SK-N-SH treated with all-trans-retinoic acid at 6 μM for 48 hours (cell line): ENCODE data around the gene PNPLA8.

ENCODE experiments used
- ATAC-seq: fragments of 200-7000 bp; cut with Tn5 transposase; 3 replicates; pipeline ENCODE4 v1.9.1; 2020; ENCODE audit warnings: mild to moderate bottlenecking, moderate library complexity
- ARNTL ChIP-seq: fragments of 450-650 bp; formaldehyde crosslinking; IDR thresholded peaks from 2 replicates; pipeline ENCODE4 v1.5.0; 2020; ENCODE audit warnings: low read depth, mild to moderate bottlenecking, moderate library complexity, borderline replicate concordance
- BACH2 ChIP-seq: fragments of 250-450 bp; sonication (Bioruptor Pico); IDR thresholded peaks from 2 replicates; pipeline ENCODE4 v1.9.0; 2021; ENCODE audit warnings: mild to moderate bottlenecking, borderline replicate concordance
- CSDC2 ChIP-seq: fragments of 250-450 bp; sonication (Bioruptor Pico); IDR thresholded peaks from 2 replicates; pipeline ENCODE4 v1.5.0; 2020; ENCODE audit warnings: mild to moderate bottlenecking, moderate library complexity
- ESRRG ChIP-seq: fragments of 250-450 bp; sonication (Bioruptor Pico); IDR thresholded peaks from 2 replicates; pipeline ENCODE4 v1.6.1; 2021; ENCODE audit warnings: mild to moderate bottlenecking
- GLIS3 ChIP-seq: fragments of 250-450 bp; sonication (Bioruptor Pico); IDR thresholded peaks from 2 replicates; pipeline ENCODE4 v1.5.0; 2020; ENCODE audit warnings: mild to moderate bottlenecking, moderate library complexity
- ISL1 ChIP-seq: fragments of 250-450 bp; sonication (Bioruptor Pico); IDR thresholded peaks from 2 replicates; pipeline ENCODE4 v2.1.2; 2022; ENCODE audit warnings: mild to moderate bottlenecking, moderate library complexity
- OSR1 ChIP-seq: fragments of 250-450 bp; sonication (Bioruptor Pico); IDR thresholded peaks from 2 replicates; pipeline ENCODE4 v1.8.0; 2022; ENCODE audit warnings: moderate library complexity, mild to moderate bottlenecking, inconsistent platforms
- POU6F1 ChIP-seq: fragments of 250-450 bp; sonication (Bioruptor Pico); IDR thresholded peaks from 2 replicates; pipeline ENCODE4 v1.8.0; 2021; ENCODE audit warnings: low read depth, mild to moderate bottlenecking, moderate library complexity, borderline replicate concordance
- PPARA ChIP-seq: fragments of 250-450 bp; sonication (Bioruptor Pico); IDR thresholded peaks from 2 replicates; pipeline ENCODE4 v1.5.0; 2020; ENCODE audit warnings: mild to moderate bottlenecking, borderline replicate concordance
- RARB ChIP-seq: fragments of 250-450 bp; sonication (Bioruptor Pico); IDR thresholded peaks from 2 replicates; pipeline ENCODE4 v1.8.0; 2021; ENCODE audit warnings: mild to moderate bottlenecking, moderate library complexity
- SNAI2 ChIP-seq: fragments of 250-450 bp; sonication (Bioruptor Pico); IDR thresholded peaks from 2 replicates; pipeline ENCODE4 v1.5.0; 2020; ENCODE audit warnings: mild to moderate bottlenecking, moderate library complexity
- TCF4 ChIP-seq: fragments of 250-450 bp; sonication (Bioruptor Pico); IDR thresholded peaks from 2 replicates; pipeline ENCODE4 v1.8.0; 2021; ENCODE audit warnings: mild to moderate bottlenecking, moderate library complexity, borderline replicate concordance
- TOX ChIP-seq: fragments of 250-450 bp; sonication (Bioruptor Pico); IDR thresholded peaks from 2 replicates; pipeline ENCODE4 v1.8.0; 2021; ENCODE audit warnings: mild to moderate bottlenecking, moderate library complexity, borderline replicate concordance
- TSHZ2 ChIP-seq: fragments of 250-450 bp; sonication (Bioruptor Pico); IDR thresholded peaks from 2 replicates; pipeline ENCODE4 v1.5.0; 2020; ENCODE audit warnings: mild to moderate bottlenecking, moderate library complexity
- ZC3H10 ChIP-seq: fragments of 250-450 bp; sonication (Bioruptor Pico); IDR thresholded peaks from 2 replicates; pipeline ENCODE4 v1.5.1; 2021; ENCODE audit warnings: mild to moderate bottlenecking, moderate library complexity
- ZFP3 ChIP-seq: fragments of 250-450 bp; sonication (Bioruptor Pico); IDR thresholded peaks from 2 replicates; pipeline ENCODE4 v1.5.0; 2020; ENCODE audit warnings: mild to moderate bottlenecking, moderate library complexity
- ZFP30 ChIP-seq: fragments of 450-650 bp; formaldehyde crosslinking; IDR thresholded peaks from 2 replicates; pipeline ENCODE4 v1.5.0; 2022; ENCODE audit warnings: mild to moderate bottlenecking, moderate library complexity
- ZNF565 ChIP-seq: fragments of 450-650 bp; formaldehyde crosslinking; conservative IDR thresholded peaks from 2 replicates; pipeline ENCODE4 v1.5.0; 2020; ENCODE audit warnings: low read depth, mild to moderate bottlenecking, moderate library complexity
- ZNF70 ChIP-seq: fragments of 450-650 bp; formaldehyde crosslinking; IDR thresholded peaks from 2 replicates; pipeline ENCODE4 v1.5.0; 2020; ENCODE audit warnings: mild to moderate bottlenecking, moderate library complexity
- ZNF8 ChIP-seq: fragments of 450-650 bp; formaldehyde crosslinking; IDR thresholded peaks from 2 replicates; pipeline ENCODE4 v1.5.0; 2020; ENCODE audit warnings: mild to moderate bottlenecking, moderate library complexity
- TF ChIP-seq, protein P1 (sequence below): fragments of 250-450 bp; sonication (Bioruptor Pico); IDR thresholded peaks from 2 replicates; pipeline ENCODE4 v1.8.0; 2020; ENCODE audit warnings: mild to moderate bottlenecking, moderate library complexity, borderline replicate concordance
- TF ChIP-seq, protein P2 (sequence below): fragments of 250-450 bp; sonication (Bioruptor Pico); IDR thresholded peaks from 2 replicates; pipeline ENCODE4 v1.5.1; 2021; ENCODE audit warnings: mild to moderate bottlenecking, moderate library complexity
- TF ChIP-seq, protein P3 (sequence below): fragments of 250-450 bp; sonication (Bioruptor Pico); IDR thresholded peaks from 2 replicates; pipeline ENCODE4 v1.5.1; 2020; ENCODE audit warnings: low read depth, mild to moderate bottlenecking, moderate library complexity

PNPLA8 gene

GRCh38 chr7:108486291-108486966 is 39.5 kb downstream of the PNPLA8 start:
- ATAC-seq = no peak
- no peak for TF ChIP-seq PPARA (CRISPR knock-in tag)
- TF ChIP-seq ZFP30 (CRISPR knock-in tag) = no peak
- TF ChIP-seq ARNTL (CRISPR knock-in tag) = no peak
- TF ChIP-seq, protein P1, sequence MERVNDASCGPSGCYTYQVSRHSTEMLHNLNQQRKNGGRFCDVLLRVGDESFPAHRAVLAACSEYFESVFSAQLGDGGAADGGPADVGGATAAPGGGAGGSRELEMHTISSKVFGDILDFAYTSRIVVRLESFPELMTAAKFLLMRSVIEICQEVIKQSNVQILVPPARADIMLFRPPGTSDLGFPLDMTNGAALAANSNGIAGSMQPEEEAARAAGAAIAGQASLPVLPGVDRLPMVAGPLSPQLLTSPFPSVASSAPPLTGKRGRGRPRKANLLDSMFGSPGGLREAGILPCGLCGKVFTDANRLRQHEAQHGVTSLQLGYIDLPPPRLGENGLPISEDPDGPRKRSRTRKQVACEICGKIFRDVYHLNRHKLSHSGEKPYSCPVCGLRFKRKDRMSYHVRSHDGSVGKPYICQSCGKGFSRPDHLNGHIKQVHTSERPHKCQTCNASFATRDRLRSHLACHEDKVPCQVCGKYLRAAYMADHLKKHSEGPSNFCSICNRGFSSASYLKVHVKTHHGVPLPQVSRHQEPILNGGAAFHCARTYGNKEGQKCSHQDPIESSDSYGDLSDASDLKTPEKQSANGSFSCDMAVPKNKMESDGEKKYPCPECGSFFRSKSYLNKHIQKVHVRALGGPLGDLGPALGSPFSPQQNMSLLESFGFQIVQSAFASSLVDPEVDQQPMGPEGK (CRISPR knock-in tag) = no peak
- TF ChIP-seq GLIS3 = no peak
- TF ChIP-seq POU6F1 (CRISPR knock-in tag) = no peak
- no peak for TF ChIP-seq CSDC2 (CRISPR knock-in tag)
- TF ChIP-seq ZNF70 (CRISPR knock-in tag) = no peak
- TF ChIP-seq ZFP3 = no peak
- TF ChIP-seq TSHZ2 (CRISPR knock-in tag) = no peak
- TF ChIP-seq ZNF565 (CRISPR knock-in tag) = no peak
- TF ChIP-seq OSR1 = no peak
- TF ChIP-seq SNAI2 (CRISPR knock-in tag) = no peak
- TF ChIP-seq ESRRG = no peak
- TF ChIP-seq, all 23 proteins: peak for 0

- no peak for ATAC-seq
- TF ChIP-seq ZFP3 (no peak), ESRRG (no peak), ISL1 (CRISPR knock-in tag) (no peak), RARB (CRISPR knock-in tag) (no peak), SNAI2 (CRISPR knock-in tag) (no peak), POU6F1 (CRISPR knock-in tag) (no peak), CSDC2 (CRISPR knock-in tag) (no peak)
These were observed 41.8 kb downstream of the PNPLA8 start for GRCh38 chr7:108484137-108484536.

DNA sequence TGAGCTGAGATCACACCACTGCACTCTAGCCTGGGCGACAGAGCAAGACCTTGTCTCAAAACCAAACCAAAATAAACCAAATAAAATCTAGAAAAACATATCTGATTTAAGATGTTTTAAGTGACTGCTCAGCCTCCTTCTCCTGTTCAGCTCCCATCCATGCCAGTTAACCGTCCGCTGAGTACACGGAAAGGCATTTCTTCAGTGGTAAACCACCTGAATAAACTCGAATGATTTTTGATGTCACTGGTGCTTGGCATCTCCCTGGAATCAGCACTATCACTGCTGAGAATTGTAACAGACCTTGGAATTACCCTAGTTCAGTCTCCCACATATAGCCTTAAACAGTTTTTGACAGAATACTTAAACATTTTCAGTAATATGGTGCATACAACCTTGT is 45.6 kb downstream of the PNPLA8 start:
- TF ChIP-seq TCF4 (CRISPR knock-in tag) (no peak), OSR1 (no peak), ESRRG (no peak), TOX (CRISPR knock-in tag) (no peak), ZNF8 (no peak), ZNF565 (CRISPR knock-in tag) (no peak), ZC3H10 (CRISPR knock-in tag) (no peak), ISL1 (CRISPR knock-in tag) (no peak), BACH2 (CRISPR knock-in tag) (no peak), ZFP3 (no peak), PPARA (CRISPR knock-in tag) (no peak), SNAI2 (CRISPR knock-in tag) (no peak), ARNTL (CRISPR knock-in tag) (no peak), ZNF70 (CRISPR knock-in tag) (no peak)
- TF ChIP-seq, protein P1 (CRISPR knock-in tag) = no peak
- TF ChIP-seq, protein P2, sequence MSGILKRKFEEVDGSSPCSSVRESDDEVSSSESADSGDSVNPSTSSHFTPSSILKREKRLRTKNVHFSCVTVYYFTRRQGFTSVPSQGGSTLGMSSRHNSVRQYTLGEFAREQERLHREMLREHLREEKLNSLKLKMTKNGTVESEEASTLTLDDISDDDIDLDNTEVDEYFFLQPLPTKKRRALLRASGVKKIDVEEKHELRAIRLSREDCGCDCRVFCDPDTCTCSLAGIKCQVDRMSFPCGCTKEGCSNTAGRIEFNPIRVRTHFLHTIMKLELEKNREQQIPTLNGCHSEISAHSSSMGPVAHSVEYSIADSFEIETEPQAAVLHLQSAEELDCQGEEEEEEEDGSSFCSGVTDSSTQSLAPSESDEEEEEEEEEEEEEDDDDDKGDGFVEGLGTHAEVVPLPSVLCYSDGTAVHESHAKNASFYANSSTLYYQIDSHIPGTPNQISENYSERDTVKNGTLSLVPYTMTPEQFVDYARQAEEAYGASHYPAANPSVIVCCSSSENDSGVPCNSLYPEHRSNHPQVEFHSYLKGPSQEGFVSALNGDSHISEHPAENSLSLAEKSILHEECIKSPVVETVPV (CRISPR knock-in tag) = no peak
- TF ChIP-seq, protein P3, sequence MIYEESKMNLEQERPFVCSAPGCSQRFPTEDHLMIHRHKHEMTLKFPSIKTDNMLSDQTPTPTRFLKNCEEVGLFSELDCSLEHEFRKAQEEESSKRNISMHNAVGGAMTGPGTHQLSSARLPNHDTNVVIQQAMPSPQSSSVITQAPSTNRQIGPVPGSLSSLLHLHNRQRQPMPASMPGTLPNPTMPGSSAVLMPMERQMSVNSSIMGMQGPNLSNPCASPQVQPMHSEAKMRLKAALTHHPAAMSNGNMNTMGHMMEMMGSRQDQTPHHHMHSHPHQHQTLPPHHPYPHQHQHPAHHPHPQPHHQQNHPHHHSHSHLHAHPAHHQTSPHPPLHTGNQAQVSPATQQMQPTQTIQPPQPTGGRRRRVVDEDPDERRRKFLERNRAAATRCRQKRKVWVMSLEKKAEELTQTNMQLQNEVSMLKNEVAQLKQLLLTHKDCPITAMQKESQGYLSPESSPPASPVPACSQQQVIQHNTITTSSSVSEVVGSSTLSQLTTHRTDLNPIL = no peak
- no peak for ATAC-seq
